ENCODE results near the gene CTRB2. TPM values are rescaled to one million over a fixed set of nuclear protein-coding genes. Genes with fewer than 3 reads are reported as not detected.

The CTRB2 gene
- 1 to 10 TPM in 1 of 4 donors, not detected in 3; 1.9 TPM for total RNA-seq

- 80 to 85% methylated on average over 13 to 18 of the region's 24 CpGs for WGBS, 2 donors
- intact Hi-C loops (cut with DNase I; ENCODE audit: low total_unique reads): no loop called here
- H3K4me3 ChIP-seq (ENCODE audit: low read depth, poor library complexity, severe bottlenecking): no peak within 1 kb of the TSS
- DNase-seq (ENCODE audit: low spot score in 2 of 2): no peak
- TF ChIP-seq, protein P1, sequence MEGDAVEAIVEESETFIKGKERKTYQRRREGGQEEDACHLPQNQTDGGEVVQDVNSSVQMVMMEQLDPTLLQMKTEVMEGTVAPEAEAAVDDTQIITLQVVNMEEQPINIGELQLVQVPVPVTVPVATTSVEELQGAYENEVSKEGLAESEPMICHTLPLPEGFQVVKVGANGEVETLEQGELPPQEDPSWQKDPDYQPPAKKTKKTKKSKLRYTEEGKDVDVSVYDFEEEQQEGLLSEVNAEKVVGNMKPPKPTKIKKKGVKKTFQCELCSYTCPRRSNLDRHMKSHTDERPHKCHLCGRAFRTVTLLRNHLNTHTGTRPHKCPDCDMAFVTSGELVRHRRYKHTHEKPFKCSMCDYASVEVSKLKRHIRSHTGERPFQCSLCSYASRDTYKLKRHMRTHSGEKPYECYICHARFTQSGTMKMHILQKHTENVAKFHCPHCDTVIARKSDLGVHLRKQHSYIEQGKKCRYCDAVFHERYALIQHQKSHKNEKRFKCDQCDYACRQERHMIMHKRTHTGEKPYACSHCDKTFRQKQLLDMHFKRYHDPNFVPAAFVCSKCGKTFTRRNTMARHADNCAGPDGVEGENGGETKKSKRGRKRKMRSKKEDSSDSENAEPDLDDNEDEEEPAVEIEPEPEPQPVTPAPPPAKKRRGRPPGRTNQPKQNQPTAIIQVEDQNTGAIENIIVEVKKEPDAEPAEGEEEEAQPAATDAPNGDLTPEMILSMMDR (IDR thresholded peaks at IDR 0.05): no peak
- no peak for TF ChIP-seq POLR2A (IDR thresholded peaks at IDR 0.05)
Observed at GRCh38 chr16:75206749-75207451, at the start of gene CTRB2. TSS of gene CTRB2 (minus strand) at chr16:75207161. CDS start at chr16:75207141, 20 bp downstream.

GRCh38 chr16:75256059-75256571 lies 49.2 kb upstream of the CTRB2 start:
- DNase-seq (ENCODE audit: low spot score in 2 of 2): peak; percentile 17 to 87
- WGBS, 2 donors: 46 to 70% methylated on average over 12 of the region's 12 CpGs
- intact Hi-C loops (cut with DNase I; ENCODE audit: low total_unique reads): no loop called here
- TF ChIP-seq, protein P1 (IDR thresholded peaks at IDR 0.05): no peak
- TF ChIP-seq POLR2A (IDR thresholded peaks at IDR 0.05): no peak
- no peak overlapping the region for H3K4me3 ChIP-seq (ENCODE audit: low read depth, poor library complexity, severe bottlenecking)

- peak in 1 of 2 donors; percentile 85 for DNase-seq (ENCODE audit: low spot score in 2 of 2)
- intact Hi-C loops (cut with DNase I; ENCODE audit: low total_unique reads): no loop called here
- H3K4me3 ChIP-seq (ENCODE audit: low read depth, poor library complexity, severe bottlenecking): no peak overlapping the region
- WGBS, 2 donors: 31 to 37% methylated on average over 5 of the region's 5 CpGs
- TF ChIP-seq, protein P1 (IDR thresholded peaks at IDR 0.05): no peak
- TF ChIP-seq POLR2A (IDR thresholded peaks at IDR 0.05): no peak
Observed at GRCh38 chr16:75254359-75254837, 47.4 kb upstream of the CTRB2 start.

DNA sequence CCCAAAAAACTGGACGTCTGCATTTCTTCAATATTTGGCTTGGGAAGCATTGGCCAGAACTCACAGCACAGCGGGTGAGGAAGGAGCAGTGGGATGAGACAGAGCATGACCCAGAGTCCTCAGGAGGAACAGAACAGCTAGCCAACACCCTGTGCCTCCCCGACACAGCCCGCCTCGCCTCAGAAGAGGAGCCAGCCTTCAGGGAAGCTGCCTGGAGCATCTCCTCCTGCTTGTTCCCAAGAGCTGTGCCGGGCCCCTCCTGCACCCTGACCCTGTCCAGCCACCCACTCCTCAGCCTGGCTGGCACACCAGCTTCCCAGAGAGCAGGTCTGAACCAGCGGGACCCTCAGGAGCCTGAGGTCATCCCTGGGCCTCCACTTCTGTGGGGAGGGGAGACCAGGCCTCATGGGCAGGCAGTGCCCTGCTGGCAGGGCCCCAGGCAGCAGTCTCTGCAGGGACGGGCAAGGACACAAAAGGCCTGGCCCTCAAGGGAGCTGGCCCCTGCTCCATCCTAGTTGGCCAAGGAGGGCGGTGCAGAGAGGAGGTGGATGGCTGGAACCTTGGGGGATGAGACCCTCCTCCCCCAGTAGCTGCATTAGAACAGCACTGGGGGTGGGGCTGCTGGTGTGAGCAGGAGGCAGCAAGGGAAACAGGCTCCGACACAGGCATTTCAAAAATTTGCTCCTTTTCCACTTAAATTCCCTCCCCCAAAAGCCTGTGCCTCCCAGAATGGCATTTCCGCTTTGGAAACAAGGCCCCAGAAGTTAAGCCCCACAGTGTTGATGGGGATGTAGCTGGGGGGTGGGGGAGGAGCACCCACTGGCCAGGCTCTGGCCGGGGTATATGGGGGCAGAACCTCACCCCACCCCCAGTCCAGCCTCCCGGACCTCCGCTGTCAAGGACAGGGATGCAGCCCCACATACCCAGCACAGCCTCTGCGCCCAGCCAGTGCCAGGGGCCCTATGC lies 46.3 kb upstream of the CTRB2 start:
- no peak for TF ChIP-seq POLR2A (IDR thresholded peaks at IDR 0.05)
- TF ChIP-seq, protein P1 (IDR thresholded peaks at IDR 0.05): no peak
- intact Hi-C loops (cut with DNase I; ENCODE audit: low total_unique reads): no loop called here
- H3K4me3 ChIP-seq (ENCODE audit: low read depth, poor library complexity, severe bottlenecking): no peak overlapping the region
- 51 to 55% methylated on average over 12 to 14 of the region's 15 CpGs for WGBS, 2 donors
- no peak for DNase-seq (ENCODE audit: low spot score in 2 of 2)

GRCh38 chr16:75252049-75252864 lies 45.3 kb upstream of the CTRB2 start:
- no peak overlapping the region for H3K4me3 ChIP-seq (ENCODE audit: low read depth, poor library complexity, severe bottlenecking)
- intact Hi-C loops (cut with DNase I; ENCODE audit: low total_unique reads): no loop called here
- no peak for TF ChIP-seq POLR2A (IDR thresholded peaks at IDR 0.05)
- TF ChIP-seq, protein P1 (IDR thresholded peaks at IDR 0.05): no peak
- WGBS, 2 donors: 54 to 60% methylated on average over 18 to 19 of the region's 24 CpGs
- DNase-seq (ENCODE audit: low spot score in 2 of 2): no peak

Data from lower leg skin (tissue), 4 donors.